HL-60 (cell line): ENCODE results near the gene CORO6.

Experiments
- DNase-seq, 2 experiments: peaks; one replicate each; pipeline ENCODE4 v3.0.0-alpha.2; 2010 to 2020; ENCODE audit warnings: low read depth in 1 of 2, low spot score in 1 of 2
- H3K27ac ChIP-seq: fragments of 250-450 bp; sonication (Bioruptor Pico); replicated peaks from 2 replicates; pipeline ENCODE4 v1.5.1; 2020; ENCODE audit warnings: mild to moderate bottlenecking, moderate library complexity
- H3K27me3 ChIP-seq: fragments of 250-450 bp; sonication (Bioruptor Pico); 2 replicates; pipeline ENCODE4 v1.5.1; 2021; ENCODE audit warnings: mild to moderate bottlenecking, moderate library complexity; ENCODE audit not compliant: insufficient read depth, poor library complexity, severe bottlenecking
- H3K4me3 ChIP-seq: replicated peaks from 2 replicates; pipeline ENCODE4 v1.5.1; 2011; ENCODE audit warnings: mild to moderate bottlenecking, control low read depth, low read length; ENCODE audit not compliant: insufficient read depth
- GABPA ChIP-seq: IDR thresholded peaks from 2 replicates; pipeline ENCODE4 v1.6.1; 2012; ENCODE audit warnings: low read depth
- POLR2AphosphoS5 ChIP-seq: IDR thresholded peaks from 2 replicates; pipeline ENCODE4 v1.6.1; 2012; ENCODE audit warnings: low read depth
- SPI1 ChIP-seq: IDR thresholded peaks from 2 replicates; pipeline ENCODE4 v1.6.1; 2012; ENCODE audit warnings: low read depth, mild to moderate bottlenecking, borderline replicate concordance
- TF ChIP-seq, protein P1 (sequence below): IDR thresholded peaks from 2 replicates; pipeline ENCODE4 v1.6.1; 2012; ENCODE audit warnings: low read depth; ENCODE audit not compliant: insufficient replicate concordance
- TF ChIP-seq, protein P2 (sequence below): IDR thresholded peaks from one replicate; pipeline ENCODE4 v1.5.1; 2011; ENCODE audit warnings: low read length, control low read depth, inconsistent platforms; ENCODE audit not compliant: insufficient read depth

CORO6 gene

DNA sequence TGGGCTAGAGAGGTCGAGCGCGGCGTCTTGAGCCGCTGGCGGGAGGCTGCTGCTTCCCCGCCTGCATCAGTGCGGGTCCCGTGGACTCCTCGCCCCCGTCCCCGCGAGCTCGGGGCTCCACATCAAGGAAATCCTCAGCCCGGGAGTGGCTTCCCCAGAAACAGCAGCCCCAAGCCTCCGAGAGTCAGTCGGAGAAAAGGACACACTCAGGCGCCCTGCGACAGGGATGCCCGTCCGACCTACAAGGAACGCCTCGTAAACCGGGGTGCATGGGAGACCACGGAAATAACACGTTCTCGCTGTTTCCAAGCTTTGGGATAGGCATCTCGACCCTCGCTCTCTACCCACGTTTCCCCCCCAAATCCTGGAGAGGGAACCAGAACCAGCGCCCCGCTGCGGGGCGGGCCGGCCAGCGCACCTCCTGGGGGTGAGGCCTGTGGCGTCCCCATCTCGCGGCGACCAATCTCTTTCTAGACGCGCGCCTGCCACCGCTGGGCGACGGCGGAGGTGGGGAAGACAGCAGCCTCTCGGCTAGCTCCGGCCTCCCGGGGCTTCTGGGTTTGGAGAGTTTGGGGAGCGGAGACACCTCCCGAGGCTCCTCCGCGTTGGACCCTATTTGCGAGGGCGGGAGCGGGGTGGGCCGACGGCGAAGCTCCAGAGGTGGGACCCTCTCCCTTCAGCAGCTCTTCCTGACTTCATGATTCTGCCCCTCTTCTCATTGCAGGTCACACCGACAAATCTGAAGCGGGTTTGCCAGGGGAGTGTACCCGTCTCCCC, 55.0 kb downstream of the CORO6 start:
- H3K4me3 ChIP-seq: peak overlapping the region; percentile 76
- no peaks in the 10 kb centered on the region for H3K27me3 ChIP-seq
- TF ChIP-seq, protein P1, sequence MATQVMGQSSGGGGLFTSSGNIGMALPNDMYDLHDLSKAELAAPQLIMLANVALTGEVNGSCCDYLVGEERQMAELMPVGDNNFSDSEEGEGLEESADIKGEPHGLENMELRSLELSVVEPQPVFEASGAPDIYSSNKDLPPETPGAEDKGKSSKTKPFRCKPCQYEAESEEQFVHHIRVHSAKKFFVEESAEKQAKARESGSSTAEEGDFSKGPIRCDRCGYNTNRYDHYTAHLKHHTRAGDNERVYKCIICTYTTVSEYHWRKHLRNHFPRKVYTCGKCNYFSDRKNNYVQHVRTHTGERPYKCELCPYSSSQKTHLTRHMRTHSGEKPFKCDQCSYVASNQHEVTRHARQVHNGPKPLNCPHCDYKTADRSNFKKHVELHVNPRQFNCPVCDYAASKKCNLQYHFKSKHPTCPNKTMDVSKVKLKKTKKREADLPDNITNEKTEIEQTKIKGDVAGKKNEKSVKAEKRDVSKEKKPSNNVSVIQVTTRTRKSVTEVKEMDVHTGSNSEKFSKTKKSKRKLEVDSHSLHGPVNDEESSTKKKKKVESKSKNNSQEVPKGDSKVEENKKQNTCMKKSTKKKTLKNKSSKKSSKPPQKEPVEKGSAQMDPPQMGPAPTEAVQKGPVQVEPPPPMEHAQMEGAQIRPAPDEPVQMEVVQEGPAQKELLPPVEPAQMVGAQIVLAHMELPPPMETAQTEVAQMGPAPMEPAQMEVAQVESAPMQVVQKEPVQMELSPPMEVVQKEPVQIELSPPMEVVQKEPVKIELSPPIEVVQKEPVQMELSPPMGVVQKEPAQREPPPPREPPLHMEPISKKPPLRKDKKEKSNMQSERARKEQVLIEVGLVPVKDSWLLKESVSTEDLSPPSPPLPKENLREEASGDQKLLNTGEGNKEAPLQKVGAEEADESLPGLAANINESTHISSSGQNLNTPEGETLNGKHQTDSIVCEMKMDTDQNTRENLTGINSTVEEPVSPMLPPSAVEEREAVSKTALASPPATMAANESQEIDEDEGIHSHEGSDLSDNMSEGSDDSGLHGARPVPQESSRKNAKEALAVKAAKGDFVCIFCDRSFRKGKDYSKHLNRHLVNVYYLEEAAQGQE: no peak
- TF ChIP-seq, protein P2, sequence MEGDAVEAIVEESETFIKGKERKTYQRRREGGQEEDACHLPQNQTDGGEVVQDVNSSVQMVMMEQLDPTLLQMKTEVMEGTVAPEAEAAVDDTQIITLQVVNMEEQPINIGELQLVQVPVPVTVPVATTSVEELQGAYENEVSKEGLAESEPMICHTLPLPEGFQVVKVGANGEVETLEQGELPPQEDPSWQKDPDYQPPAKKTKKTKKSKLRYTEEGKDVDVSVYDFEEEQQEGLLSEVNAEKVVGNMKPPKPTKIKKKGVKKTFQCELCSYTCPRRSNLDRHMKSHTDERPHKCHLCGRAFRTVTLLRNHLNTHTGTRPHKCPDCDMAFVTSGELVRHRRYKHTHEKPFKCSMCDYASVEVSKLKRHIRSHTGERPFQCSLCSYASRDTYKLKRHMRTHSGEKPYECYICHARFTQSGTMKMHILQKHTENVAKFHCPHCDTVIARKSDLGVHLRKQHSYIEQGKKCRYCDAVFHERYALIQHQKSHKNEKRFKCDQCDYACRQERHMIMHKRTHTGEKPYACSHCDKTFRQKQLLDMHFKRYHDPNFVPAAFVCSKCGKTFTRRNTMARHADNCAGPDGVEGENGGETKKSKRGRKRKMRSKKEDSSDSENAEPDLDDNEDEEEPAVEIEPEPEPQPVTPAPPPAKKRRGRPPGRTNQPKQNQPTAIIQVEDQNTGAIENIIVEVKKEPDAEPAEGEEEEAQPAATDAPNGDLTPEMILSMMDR: peak; percentile 24
- no peak for TF ChIP-seq GABPA
- peak overlapping the region; percentile 80 for H3K27ac ChIP-seq
- DNase-seq: peak in 1 of 2 experiments; percentile 82

DNA sequence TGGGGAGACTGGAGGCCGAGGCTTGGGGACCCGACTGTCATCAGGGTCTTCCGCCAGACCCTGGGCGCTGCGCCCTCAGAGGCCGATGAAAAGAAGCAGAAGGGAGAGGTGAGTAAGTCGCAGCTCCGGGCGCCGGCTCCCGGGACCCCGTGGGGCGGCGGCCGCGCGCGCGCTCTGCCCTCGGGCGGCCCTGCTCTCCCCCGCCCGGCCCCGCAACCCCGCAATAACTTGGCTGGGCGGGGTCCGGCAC, 55.5 kb downstream of the CORO6 start:
- H3K4me3 ChIP-seq: peak overlapping the region; percentile 76
- DNase-seq: no peak
- H3K27ac ChIP-seq: peak overlapping the region; percentile 80
- TF ChIP-seq POLR2AphosphoS5: no peak
- TF ChIP-seq, protein P1: no peak
- TF ChIP-seq SPI1: no peak
- TF ChIP-seq, protein P2: no peak
- TF ChIP-seq GABPA: no peak
- H3K27me3 ChIP-seq: no peaks in the 10 kb centered on the region

DNA sequence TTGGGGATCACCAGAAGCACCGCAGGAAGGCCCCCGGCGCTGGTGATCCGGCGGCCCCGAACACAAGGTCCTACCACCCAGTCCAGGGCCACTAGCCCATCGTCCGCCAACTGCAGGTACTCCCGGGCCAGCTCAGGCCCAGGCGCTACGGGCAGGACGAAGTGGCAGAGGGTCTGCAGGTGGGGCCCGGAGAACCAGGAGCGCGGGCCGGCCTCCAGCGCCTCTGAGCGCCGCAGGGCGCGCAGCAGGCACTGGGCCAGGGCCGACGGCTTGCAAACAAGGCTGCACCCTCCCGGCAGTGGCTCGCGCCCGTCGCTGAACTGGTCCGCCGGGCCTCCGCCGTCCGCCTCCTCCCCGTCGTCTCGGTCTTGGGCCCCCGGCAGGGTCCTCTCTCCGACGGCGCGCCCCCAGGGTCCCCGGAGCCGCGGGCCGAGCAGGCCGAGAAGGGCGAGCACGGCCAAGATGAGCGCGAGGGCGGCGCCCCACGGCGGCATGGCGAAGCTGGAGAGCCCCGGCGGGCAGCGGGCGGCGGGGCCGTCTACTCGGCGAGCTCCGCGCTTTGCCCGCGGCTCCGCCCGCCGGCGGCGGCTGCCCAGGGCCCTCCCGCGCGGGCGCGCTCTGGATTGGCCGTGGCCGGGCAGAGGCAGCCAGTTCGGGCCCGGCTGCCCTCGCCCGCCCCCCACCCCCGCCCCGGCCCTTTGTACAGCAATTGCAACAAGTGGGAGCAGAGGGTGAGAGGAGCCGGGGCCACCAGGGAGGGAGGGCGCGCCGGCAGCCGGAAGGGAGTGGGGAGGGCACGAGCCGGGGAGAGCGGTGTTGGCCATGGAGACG, 56.0 kb downstream of the CORO6 start, which contains the start of gene ABHD15:
ABHD15 (minus strand) TSS at position 565 of the 831 bp plus-strand sequence; CDS start at position 494, 71 bp downstream.
- Histone ChIP-seq H3K27ac (peak within 1 kb of the TSS; percentile 80), H3K27me3 (no peaks in the 10 kb centered on the region), H3K4me3 (peak within 1 kb of the TSS; percentile 76)
- peak; percentile 44 to 66 for DNase-seq
- TF ChIP-seq SPI1 (no peak), POLR2AphosphoS5 (no peak)
- TF ChIP-seq, protein P2: no peak
